SK-N-SH (cell line): Measurements from ENCODE around the gene SDR39U1. TPM values are rescaled to one million over a fixed set of nuclear protein-coding genes. Genes with fewer than 3 reads are reported as not detected.

Experiments used
- CTCF ChIA-PET: fragments of 300-600, 350-600 bp; formaldehyde crosslinking; extraction: SDS; loops from one replicate; lab custom pipeline; 2021; lab: Yijun Ruan, JAX
- POLR2A ChIA-PET: fragments of 350-600 bp; sonication (Branson Sonifier 250); formaldehyde crosslinking; extraction: SDS; loops from one replicate; lab custom pipeline; 2020; ENCODE audit warnings: antibody characterized with exemption, inconsistent platforms; lab: Yijun Ruan, JAX
- DNase-seq: peaks from one replicate; pipeline ENCODE4 v3.0.0; 2012
- H2AFZ ChIP-seq: fragments of 200-600 bp; sonication (generic); 2 replicates; pipeline ENCODE4 v1.8.1; 2016; ENCODE audit warnings: antibody characterized with exemption, mild to moderate bottlenecking, low read depth
- H3F3A ChIP-seq: fragments of 200-600 bp; sonication (generic); replicated peaks from 2 replicates; pipeline ENCODE3; 2016; ENCODE audit warnings: antibody characterized with exemption, mild to moderate bottlenecking; ENCODE audit not compliant: insufficient read depth
- H3K27ac ChIP-seq, 2 experiments: fragments of 200-500 bp in 1 of 2; fragments of 200-600 bp in 1 of 2; sonication (Bioruptor generic) in 1 of 2; sonication (generic), shearing (Covaris generic) in 1 of 2; 2 replicates each; pipeline versions ENCODE4 v1.5.1 to v1.6.1; 2014 to 2016; ENCODE audit warnings: low read depth in 2 of 2, inconsistent platforms in 1 of 2, low read length in 1 of 2, mild to moderate bottlenecking in 1 of 2, mixed read lengths in 1 of 2
- H3K27me3 ChIP-seq: fragments of 200-600 bp; sonication (generic), shearing (Covaris generic); 2 replicates; pipeline ENCODE4 v1.6.1; 2016; ENCODE audit warnings: mixed run types; ENCODE audit not compliant: insufficient read depth
- H3K36me3 ChIP-seq, 2 experiments: fragments of 200-500 bp in 1 of 2; fragments of 200-600 bp in 1 of 2; sonication (Bioruptor generic) in 1 of 2; sonication (generic) in 1 of 2; replicated peaks in 1 of 2; 2 replicates each; pipeline versions ENCODE3 to v1.5.1; 2014 to 2016; ENCODE audit warnings: low read length in 1 of 2, mild to moderate bottlenecking in 1 of 2; ENCODE audit not compliant: insufficient read depth in 2 of 2, control insufficient read depth in 1 of 2
- H3K4me1 ChIP-seq, 2 experiments: fragments of 200-500 bp in 1 of 2; fragments of 200-600 bp in 1 of 2; sonication (Bioruptor generic) in 1 of 2; sonication (generic), shearing (Covaris generic) in 1 of 2; 2 replicates each; pipeline versions ENCODE4 v1.5.1 to v1.6.1; 2014 to 2016; ENCODE audit warnings: low read depth in 1 of 2, low read length in 1 of 2, mixed run types in 1 of 2; ENCODE audit not compliant: insufficient read depth in 2 of 2, control insufficient read depth in 1 of 2
- H3K4me2 ChIP-seq: fragments of 200-600 bp; sonication (generic), shearing (Covaris generic); 2 replicates; pipeline ENCODE4 v1.6.1; 2017; ENCODE audit warnings: mixed run types
- H3K4me3 ChIP-seq, 2 experiments: fragments of 200-500 bp in 1 of 2; fragments of 200-600 bp in 1 of 2; sonication (Bioruptor generic) in 1 of 2; sonication (generic), shearing (Covaris generic) in 1 of 2; 2 replicates each; pipeline versions ENCODE4 v1.5.1 to v1.8.1; 2014 to 2016; ENCODE audit warnings: low read depth in 2 of 2, inconsistent platforms in 1 of 2, low read length in 1 of 2, mild to moderate bottlenecking in 1 of 2, mixed read lengths in 1 of 2, moderate library complexity in 1 of 2
- H3K79me2 ChIP-seq: fragments of 200-600 bp; sonication (generic); 2 replicates; pipeline ENCODE4 v1.8.1; 2017; ENCODE audit warnings: mild to moderate bottlenecking; ENCODE audit not compliant: insufficient read depth
- H3K9ac ChIP-seq: fragments of 200-600 bp; sonication (generic); 2 replicates; pipeline ENCODE4 v1.6.1; 2017; ENCODE audit warnings: mixed run types
- H3K9me2 ChIP-seq: fragments of 200-600 bp; sonication (generic); 2 replicates; pipeline ENCODE4 v1.6.1; 2017; ENCODE audit warnings: mixed run types
- H3K9me3 ChIP-seq: fragments of 200-600 bp; sonication (generic); 2 replicates; pipeline ENCODE4 v1.6.1; 2017; ENCODE audit warnings: mixed run types, mild to moderate bottlenecking, moderate library complexity
- H4K20me1 ChIP-seq: fragments of 200-600 bp; sonication (generic); 2 replicates; pipeline ENCODE4 v1.6.1; 2017; ENCODE audit warnings: mild to moderate bottlenecking, mixed run types; ENCODE audit not compliant: insufficient read depth
- CHD2 ChIP-seq: fragments of 150-350 bp; IDR thresholded peaks from 2 replicates; pipeline ENCODE4 v1.6.1; 2018; ENCODE audit warnings: low read length; ENCODE audit not compliant: partially characterized antibody
- FOSL2 ChIP-seq: IDR thresholded peaks from 2 replicates; pipeline ENCODE4 v1.4.0; 2012; ENCODE audit warnings: low read depth, mild to moderate bottlenecking, moderate library complexity, borderline replicate concordance
- GABPA ChIP-seq: IDR thresholded peaks from 2 replicates; pipeline ENCODE4 v1.4.0; 2012; ENCODE audit warnings: low read depth, mild to moderate bottlenecking
- MEF2A ChIP-seq: IDR thresholded peaks from 2 replicates; pipeline ENCODE4 v1.4.0; 2012; ENCODE audit warnings: low read depth, borderline replicate concordance
- NRF1 ChIP-seq: IDR thresholded peaks from 2 replicates; pipeline ENCODE4 v1.6.1; 2012; ENCODE audit warnings: low read depth, mild to moderate bottlenecking, low read length
- POLR2AphosphoS5 ChIP-seq: IDR thresholded peaks from 2 replicates; pipeline ENCODE4 v1.6.1; 2012; ENCODE audit warnings: low read depth, low read length
- SMC3 ChIP-seq: IDR thresholded peaks from 2 replicates; pipeline ENCODE4 v1.6.1; 2012; ENCODE audit warnings: low read depth, low read length, improper control_type of control experiment
- WGBS: methylation state at CpG from one replicate; pipeline ENCODE4 v1.1.6; 2017; ENCODE audit warnings: low lambda C conversion rate; 5-methylcytosine and 5-hydroxymethylcytosine counted together
- polyA plus RNA-seq, 3 experiments: library from polyadenylated mRNA; depleted of rRNA; stranded (reverse); fragments of >200 nt; gene quantifications; 2 replicates each; pipeline ENCODE4 v1.2.3, GENCODE V29; 2012
- TF ChIP-seq, protein P1 (sequence below): fragments of 150-350 bp; IDR thresholded peaks from 2 replicates; pipeline ENCODE4 v1.6.1; 2017; ENCODE audit warnings: antibody characterized with exemption, low read length, low read depth, borderline replicate concordance
- TF ChIP-seq, protein P2 (sequence below): IDR thresholded peaks from 2 replicates; pipeline ENCODE4; 2012
- TF ChIP-seq, protein P3 (sequence below): fragments of 150-350 bp; IDR thresholded peaks from 2 replicates; pipeline ENCODE4 v1.6.1; 2016; ENCODE audit warnings: mild to moderate bottlenecking, low read depth, low read length

SDR39U1 gene
- polyA plus RNA-seq, 1 of the 3 experiments (the other 2 are of a cell fraction): 81.8 TPM

DNA sequence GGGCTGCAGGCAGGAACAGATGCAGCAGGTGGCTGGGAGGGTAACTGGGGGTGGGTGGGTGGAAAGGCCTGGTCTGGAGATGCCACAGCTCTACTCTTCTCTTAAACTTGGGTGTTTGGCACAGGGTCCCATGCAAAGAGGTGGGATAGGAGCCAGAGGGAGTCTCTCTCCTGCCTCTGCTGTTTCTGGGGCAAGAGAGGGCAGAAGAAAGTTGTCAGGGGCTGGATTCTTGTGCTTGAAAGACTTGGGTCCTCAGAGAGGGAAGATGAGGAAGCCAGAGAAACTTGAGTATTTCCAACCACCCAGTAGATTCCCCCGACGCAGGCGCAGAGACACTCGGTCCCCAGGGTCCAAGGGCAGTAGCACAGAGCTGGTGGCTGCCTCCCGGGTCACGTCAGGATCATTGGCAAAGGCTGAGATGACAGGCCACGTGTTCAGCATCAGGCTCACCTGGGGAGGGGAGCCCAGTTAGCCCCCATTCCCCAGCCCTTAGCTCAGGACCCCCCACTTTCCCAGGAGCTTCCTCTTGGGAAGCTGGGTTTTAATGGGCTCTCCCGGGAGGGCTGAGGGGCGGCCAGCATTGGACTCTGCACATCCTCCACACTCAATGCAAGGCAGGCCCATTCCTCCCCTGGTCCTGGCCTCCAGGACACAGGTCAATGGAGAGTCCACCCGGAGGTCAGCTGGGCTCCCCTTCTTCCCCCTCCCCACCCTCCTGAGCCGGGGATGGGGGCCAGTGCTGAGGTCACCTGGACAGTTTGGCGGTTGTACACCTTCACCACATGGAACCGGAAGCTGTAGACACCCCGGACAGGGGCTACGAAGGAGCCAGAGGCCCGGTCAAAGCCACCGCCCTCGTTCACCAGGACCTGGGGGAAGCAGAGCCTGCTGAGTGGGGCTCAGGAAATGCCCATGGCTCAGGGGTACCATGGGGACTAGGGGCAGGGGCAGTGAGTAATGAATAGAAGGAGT, 14.8 kb downstream of the SDR39U1 start (continued):
- TF ChIP-seq, protein P1, sequence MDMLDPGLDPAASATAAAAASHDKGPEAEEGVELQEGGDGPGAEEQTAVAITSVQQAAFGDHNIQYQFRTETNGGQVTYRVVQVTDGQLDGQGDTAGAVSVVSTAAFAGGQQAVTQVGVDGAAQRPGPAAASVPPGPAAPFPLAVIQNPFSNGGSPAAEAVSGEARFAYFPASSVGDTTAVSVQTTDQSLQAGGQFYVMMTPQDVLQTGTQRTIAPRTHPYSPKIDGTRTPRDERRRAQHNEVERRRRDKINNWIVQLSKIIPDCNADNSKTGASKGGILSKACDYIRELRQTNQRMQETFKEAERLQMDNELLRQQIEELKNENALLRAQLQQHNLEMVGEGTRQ: no peak
- TF ChIP-seq, protein P2, sequence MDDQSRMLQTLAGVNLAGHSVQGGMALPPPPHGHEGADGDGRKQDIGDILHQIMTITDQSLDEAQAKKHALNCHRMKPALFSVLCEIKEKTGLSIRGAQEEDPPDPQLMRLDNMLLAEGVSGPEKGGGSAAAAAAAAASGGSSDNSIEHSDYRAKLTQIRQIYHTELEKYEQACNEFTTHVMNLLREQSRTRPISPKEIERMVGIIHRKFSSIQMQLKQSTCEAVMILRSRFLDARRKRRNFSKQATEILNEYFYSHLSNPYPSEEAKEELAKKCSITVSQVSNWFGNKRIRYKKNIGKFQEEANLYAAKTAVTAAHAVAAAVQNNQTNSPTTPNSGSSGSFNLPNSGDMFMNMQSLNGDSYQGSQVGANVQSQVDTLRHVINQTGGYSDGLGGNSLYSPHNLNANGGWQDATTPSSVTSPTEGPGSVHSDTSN: no peak
- TF ChIP-seq, protein P3, sequence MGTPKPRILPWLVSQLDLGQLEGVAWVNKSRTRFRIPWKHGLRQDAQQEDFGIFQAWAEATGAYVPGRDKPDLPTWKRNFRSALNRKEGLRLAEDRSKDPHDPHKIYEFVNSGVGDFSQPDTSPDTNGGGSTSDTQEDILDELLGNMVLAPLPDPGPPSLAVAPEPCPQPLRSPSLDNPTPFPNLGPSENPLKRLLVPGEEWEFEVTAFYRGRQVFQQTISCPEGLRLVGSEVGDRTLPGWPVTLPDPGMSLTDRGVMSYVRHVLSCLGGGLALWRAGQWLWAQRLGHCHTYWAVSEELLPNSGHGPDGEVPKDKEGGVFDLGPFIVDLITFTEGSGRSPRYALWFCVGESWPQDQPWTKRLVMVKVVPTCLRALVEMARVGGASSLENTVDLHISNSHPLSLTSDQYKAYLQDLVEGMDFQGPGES: no peak
- TF ChIP-seq GABPA (no peak), CHD2 (no peak)

DNA sequence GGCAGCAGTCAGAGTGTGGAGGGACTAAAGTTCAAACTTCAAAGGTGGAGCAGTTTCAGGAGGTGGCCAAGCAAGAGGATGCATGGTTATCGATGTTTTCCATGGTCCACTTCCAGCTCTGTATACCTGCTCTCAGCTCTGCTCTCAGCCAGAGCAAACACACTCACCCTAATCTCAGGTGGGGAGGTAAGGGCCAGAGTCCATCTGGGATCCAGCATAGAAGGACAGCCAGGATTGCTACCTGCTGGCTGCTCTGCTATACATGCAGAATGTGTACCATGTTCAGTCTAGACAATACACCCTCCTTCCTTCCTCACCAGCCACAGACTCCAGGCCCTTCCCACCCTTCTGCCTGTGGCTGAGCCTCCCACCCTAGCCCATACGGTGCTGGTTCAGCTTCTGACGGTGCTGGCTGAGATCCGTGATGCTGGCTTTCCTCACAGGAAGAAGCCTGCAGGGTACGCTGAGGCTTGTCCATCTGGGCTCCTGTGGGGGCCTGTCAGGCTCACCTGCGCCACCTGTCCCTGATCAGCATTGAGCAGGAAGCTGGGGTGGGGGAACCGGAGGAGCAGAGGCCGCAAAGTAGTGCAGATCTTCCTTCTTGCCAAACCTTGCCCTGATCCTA, 15.6 kb downstream of the SDR39U1 start:
- ChIA-PET POLR2A (no interaction called here), CTCF (interaction anchor here (0.7 to 16.1 kb wide), 7 partner anchors 8 to 95 kb away, joined by 3 to 275 read pairs (median 5); no protein-coding TSS in a partner anchor)

More for the DNA sequence above, 15.6 kb downstream of the SDR39U1 start:
- H3K4me3 ChIP-seq: no peak overlapping the region
- H4K20me1 ChIP-seq: peaks cover 2% of the 10 kb centered on the region
- H2AFZ ChIP-seq: no peak overlapping the region
- H3K27me3 ChIP-seq: no peaks in the 10 kb centered on the region
- TF ChIP-seq NRF1 (no peak), POLR2AphosphoS5 (no peak), MEF2A (no peak), SMC3 (no peak), FOSL2 (no peak), CHD2 (no peak)
- TF ChIP-seq, protein P1: no peak
- H3K4me1 ChIP-seq: peaks cover 24 to 28% of the 10 kb centered on the region in 2 experiments; a peak in 3 of 4 replicates
- no peak overlapping the region for H3K9ac ChIP-seq
- peaks cover 0 to 3% of the 10 kb centered on the region in 2 experiments for H3K36me3 ChIP-seq
- H3F3A ChIP-seq: peaks cover 7% of the 10 kb centered on the region
- H3K79me2 ChIP-seq: peaks cover 19% of the 10 kb centered on the region
- DNase-seq: no peak
- no peaks in the 10 kb centered on the region for H3K9me2 ChIP-seq
- 93% methylated on average over 8 of the region's 8 CpGs for WGBS
- H3K27ac ChIP-seq: no peak overlapping the region
- H3K4me2 ChIP-seq: no peak overlapping the region
- H3K9me3 ChIP-seq: no peaks in the 10 kb centered on the region
